ENCODE results near the gene TNS1.

DNA sequence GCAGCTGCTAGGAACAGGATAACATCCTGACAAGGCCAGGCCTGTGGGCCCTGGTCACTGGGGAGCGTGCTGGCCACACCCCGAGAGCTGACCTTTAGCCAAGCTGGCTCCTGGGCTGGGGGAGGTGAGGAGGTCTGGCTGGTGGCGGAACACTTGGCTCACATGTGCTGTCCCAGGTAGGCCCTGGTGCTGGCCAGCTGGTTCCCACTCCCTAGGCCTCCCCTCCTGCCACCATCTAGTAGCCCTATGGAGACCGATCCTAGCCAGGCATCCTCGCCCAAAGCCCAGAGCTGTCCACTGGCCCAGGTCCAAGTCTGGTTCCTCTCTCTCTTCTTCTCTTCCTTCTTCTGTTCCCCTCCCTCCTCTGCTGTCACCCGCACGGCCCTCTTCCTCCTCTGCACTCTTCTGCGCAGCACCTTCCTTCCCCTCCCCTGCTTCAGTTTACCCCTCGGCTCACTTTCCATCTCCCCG, 52.4 kb downstream of the TNS1 start:
- TF ChIP-seq CTCF (IDR thresholded peaks at IDR 0.05 in 2 of 3, conservative IDR thresholded peaks at IDR 0.05 in 1 of 3; ENCODE audit: borderline replicate concordance in 1 of 3, insufficient read depth in 1 of 3, low read depth in 2 of 3, low read length in 2 of 3): no peak
- TF ChIP-seq, protein P1, sequence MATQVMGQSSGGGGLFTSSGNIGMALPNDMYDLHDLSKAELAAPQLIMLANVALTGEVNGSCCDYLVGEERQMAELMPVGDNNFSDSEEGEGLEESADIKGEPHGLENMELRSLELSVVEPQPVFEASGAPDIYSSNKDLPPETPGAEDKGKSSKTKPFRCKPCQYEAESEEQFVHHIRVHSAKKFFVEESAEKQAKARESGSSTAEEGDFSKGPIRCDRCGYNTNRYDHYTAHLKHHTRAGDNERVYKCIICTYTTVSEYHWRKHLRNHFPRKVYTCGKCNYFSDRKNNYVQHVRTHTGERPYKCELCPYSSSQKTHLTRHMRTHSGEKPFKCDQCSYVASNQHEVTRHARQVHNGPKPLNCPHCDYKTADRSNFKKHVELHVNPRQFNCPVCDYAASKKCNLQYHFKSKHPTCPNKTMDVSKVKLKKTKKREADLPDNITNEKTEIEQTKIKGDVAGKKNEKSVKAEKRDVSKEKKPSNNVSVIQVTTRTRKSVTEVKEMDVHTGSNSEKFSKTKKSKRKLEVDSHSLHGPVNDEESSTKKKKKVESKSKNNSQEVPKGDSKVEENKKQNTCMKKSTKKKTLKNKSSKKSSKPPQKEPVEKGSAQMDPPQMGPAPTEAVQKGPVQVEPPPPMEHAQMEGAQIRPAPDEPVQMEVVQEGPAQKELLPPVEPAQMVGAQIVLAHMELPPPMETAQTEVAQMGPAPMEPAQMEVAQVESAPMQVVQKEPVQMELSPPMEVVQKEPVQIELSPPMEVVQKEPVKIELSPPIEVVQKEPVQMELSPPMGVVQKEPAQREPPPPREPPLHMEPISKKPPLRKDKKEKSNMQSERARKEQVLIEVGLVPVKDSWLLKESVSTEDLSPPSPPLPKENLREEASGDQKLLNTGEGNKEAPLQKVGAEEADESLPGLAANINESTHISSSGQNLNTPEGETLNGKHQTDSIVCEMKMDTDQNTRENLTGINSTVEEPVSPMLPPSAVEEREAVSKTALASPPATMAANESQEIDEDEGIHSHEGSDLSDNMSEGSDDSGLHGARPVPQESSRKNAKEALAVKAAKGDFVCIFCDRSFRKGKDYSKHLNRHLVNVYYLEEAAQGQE (IDR thresholded peaks at IDR 0.05; ENCODE audit: low read depth): no peak
- TF ChIP-seq, protein P2, sequence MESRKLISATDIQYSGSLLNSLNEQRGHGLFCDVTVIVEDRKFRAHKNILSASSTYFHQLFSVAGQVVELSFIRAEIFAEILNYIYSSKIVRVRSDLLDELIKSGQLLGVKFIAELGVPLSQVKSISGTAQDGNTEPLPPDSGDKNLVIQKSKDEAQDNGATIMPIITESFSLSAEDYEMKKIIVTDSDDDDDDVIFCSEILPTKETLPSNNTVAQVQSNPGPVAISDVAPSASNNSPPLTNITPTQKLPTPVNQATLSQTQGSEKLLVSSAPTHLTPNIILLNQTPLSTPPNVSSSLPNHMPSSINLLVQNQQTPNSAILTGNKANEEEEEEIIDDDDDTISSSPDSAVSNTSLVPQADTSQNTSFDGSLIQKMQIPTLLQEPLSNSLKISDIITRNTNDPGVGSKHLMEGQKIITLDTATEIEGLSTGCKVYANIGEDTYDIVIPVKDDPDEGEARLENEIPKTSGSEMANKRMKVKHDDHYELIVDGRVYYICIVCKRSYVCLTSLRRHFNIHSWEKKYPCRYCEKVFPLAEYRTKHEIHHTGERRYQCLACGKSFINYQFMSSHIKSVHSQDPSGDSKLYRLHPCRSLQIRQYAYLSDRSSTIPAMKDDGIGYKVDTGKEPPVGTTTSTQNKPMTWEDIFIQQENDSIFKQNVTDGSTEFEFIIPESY (IDR thresholded peaks at IDR 0.05; ENCODE audit: extremely low read depth, insufficient replicate concordance, low read length): no peak
- TF ChIP-seq SRF (IDR thresholded peaks at IDR 0.05; ENCODE audit: low read depth): no peak
- TF ChIP-seq EZH2 (IDR thresholded peaks at IDR 0.05): no peak
- no peak for TF ChIP-seq POLR2A (IDR thresholded peaks at IDR 0.05; ENCODE audit: borderline replicate concordance, extremely low read depth, insufficient read depth, insufficient read length)
- TF ChIP-seq POLR2AphosphoS5 (IDR thresholded peaks at IDR 0.05; ENCODE audit: low read depth, low read length): no peak
- no peak for TF ChIP-seq ZNF274 (IDR thresholded peaks at IDR 0.05; ENCODE audit: low read depth, low read length)

All from HCT116 (cell line).